ENCODE data around the gene TNFRSF25. TPM values are rescaled to one million over a fixed set of nuclear protein-coding genes. Genes with fewer than 3 reads are reported as not detected.

Gene TNFRSF25
- total and polyA plus RNA-seq, 3 donors from 2014 or later = 6.2 to 14.0 (median 13.4) TPM

- peak overlapping the region in 1 of 2 donors; percentile 61 for H3K27ac ChIP-seq
- TF ChIP-seq POLR2A (IDR thresholded peaks at IDR 0.05) = no peak
- no peak for TF ChIP-seq CTCF (IDR thresholded peaks at IDR 0.05)
- no peaks in the 10 kb centered on the region for H3K9me3 ChIP-seq
- H3K36me3 ChIP-seq (ENCODE audit: low read depth, missing control alignments) = no peaks in the 10 kb centered on the region
- peaks cover 17% of the 10 kb centered on the region for H3K4me1 ChIP-seq
- intact Hi-C loops (cut with DNase I; ENCODE audit: low total_unique reads) = no loop called here
- 43% methylated on average over 6 of the region's 6 CpGs for WGBS, 2 donors
- H3K4me3 ChIP-seq = peak overlapping the region; percentile 55 to 66
- no peaks in the 10 kb centered on the region for H3K27me3 ChIP-seq
- no peak for DNase-seq
Observed at GRCh38 chr1:6491081-6491449, 25.1 kb upstream of the TNFRSF25 start.

GRCh38 chr1:6490181-6491080, 24.5 kb upstream of the TNFRSF25 start:
- TF ChIP-seq POLR2A (IDR thresholded peaks at IDR 0.05) = no peak
- no peak for TF ChIP-seq CTCF (IDR thresholded peaks at IDR 0.05)
- H3K4me3 ChIP-seq = peak overlapping the region; percentile 55 to 66
- intact Hi-C loops (cut with DNase I; ENCODE audit: low total_unique reads) = no loop called here
- H3K27me3 ChIP-seq = no peaks in the 10 kb centered on the region
- peak overlapping the region; percentile 2 to 61 for H3K27ac ChIP-seq
- DNase-seq = peak; percentile 78
- no peaks in the 10 kb centered on the region for H3K9me3 ChIP-seq
- H3K4me1 ChIP-seq = peaks cover 17% of the 10 kb centered on the region
- H3K36me3 ChIP-seq (ENCODE audit: low read depth, missing control alignments) = no peaks in the 10 kb centered on the region
- 1 to 2% methylated on average over 10 to 68 of the region's 70 CpGs for WGBS, 2 donors

- WGBS, 2 donors = 5 to 16% methylated on average over 4 to 17 of the region's 21 CpGs
- Histone ChIP-seq H3K27ac (no peak overlapping the region), H3K36me3 (ENCODE audit: low read depth, missing control alignments) (no peaks in the 10 kb centered on the region), H3K4me3 (peak overlapping the region; percentile 55 to 66), H3K4me1 (peaks cover 17% of the 10 kb centered on the region), H3K9me3 (no peaks in the 10 kb centered on the region), H3K27me3 (no peaks in the 10 kb centered on the region)
- intact Hi-C loops (cut with DNase I; ENCODE audit: low total_unique reads) = no loop called here
- peak; percentile 43 to 90 (median 78) for TF ChIP-seq CTCF (IDR thresholded peaks at IDR 0.05)
- no peak for TF ChIP-seq POLR2A (IDR thresholded peaks at IDR 0.05)
- peak; percentile 74 for DNase-seq
Observed at GRCh38 chr1:6489799-6490180, 23.8 kb upstream of the TNFRSF25 start.

- no peak overlapping the region for H3K4me3 ChIP-seq
- no peak for DNase-seq
- no peak overlapping the region for H3K27ac ChIP-seq
- no peaks in the 10 kb centered on the region for H3K27me3 ChIP-seq
- intact Hi-C loops (cut with DNase I; ENCODE audit: low total_unique reads) = no loop called here
- no peak for TF ChIP-seq CTCF (IDR thresholded peaks at IDR 0.05)
- TF ChIP-seq POLR2A (IDR thresholded peaks at IDR 0.05) = no peak
- peaks cover 17% of the 10 kb centered on the region for H3K4me1 ChIP-seq
- H3K9me3 ChIP-seq = no peaks in the 10 kb centered on the region
- 70 to 85% methylated on average over 9 of the region's 9 CpGs for WGBS, 2 donors
- no peaks in the 10 kb centered on the region for H3K36me3 ChIP-seq (ENCODE audit: low read depth, missing control alignments)
Observed at GRCh38 chr1:6489383-6489765, 23.4 kb upstream of the TNFRSF25 start.
